ENCODE measurements around the gene KCNQ1.

DNA sequence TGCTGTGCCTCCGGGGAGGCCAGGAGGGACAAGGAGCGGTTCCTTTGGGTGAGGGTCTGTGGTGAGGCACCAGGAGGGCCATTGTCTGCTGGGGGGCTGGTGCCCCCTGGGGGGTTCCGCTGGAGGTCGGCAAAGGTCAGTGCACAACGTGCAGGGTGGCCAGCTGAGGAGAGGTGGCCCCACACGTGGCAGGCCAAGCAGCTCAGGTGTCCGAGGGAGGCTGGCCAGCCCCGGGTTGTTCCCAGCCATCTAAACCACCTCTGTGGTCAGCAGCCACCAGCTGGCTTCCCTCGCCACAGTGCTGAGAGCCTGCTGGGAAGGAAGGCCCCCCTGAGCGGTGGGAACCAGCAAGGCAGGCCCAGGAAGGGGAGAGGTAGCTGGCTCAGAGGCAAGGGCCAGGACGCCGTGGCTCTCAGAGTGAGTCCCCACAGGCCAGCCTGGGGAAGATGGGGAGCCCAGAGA, 40.0 kb upstream of the KCNQ1 start:
- TF ChIP-seq, protein P1, sequence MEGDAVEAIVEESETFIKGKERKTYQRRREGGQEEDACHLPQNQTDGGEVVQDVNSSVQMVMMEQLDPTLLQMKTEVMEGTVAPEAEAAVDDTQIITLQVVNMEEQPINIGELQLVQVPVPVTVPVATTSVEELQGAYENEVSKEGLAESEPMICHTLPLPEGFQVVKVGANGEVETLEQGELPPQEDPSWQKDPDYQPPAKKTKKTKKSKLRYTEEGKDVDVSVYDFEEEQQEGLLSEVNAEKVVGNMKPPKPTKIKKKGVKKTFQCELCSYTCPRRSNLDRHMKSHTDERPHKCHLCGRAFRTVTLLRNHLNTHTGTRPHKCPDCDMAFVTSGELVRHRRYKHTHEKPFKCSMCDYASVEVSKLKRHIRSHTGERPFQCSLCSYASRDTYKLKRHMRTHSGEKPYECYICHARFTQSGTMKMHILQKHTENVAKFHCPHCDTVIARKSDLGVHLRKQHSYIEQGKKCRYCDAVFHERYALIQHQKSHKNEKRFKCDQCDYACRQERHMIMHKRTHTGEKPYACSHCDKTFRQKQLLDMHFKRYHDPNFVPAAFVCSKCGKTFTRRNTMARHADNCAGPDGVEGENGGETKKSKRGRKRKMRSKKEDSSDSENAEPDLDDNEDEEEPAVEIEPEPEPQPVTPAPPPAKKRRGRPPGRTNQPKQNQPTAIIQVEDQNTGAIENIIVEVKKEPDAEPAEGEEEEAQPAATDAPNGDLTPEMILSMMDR (IDR thresholded peaks at IDR 0.05) = no peak
- no peak for TF ChIP-seq POLR2A (IDR thresholded peaks at IDR 0.05)

All from body of pancreas (tissue), 4 donors.